ENCODE measurements around the gene TMEM170A.

DNA sequence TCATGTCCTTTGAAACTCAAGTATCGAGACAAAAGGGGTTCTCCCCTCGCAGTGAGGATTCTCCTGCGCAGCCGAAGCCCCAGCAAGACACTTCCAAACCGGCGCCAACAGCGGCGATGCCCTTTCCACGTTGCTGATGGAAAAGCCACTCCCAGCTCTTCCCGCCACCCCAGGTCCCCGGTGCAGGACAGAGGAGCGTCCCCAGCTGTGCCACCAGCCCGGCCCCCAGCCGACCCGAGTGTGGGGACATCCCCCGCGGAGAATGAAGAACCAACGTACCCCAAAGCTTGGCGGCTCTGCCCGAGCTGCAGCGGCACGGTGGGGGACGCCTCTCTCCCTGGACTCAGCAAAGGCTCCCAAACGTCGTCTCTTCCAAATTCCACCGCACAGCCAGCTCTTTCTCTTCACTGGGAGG lies 30.2 kb upstream of the TMEM170A start:
- no peak for TF ChIP-seq CTCF (conservative IDR thresholded peaks at IDR 0.05)
- TF ChIP-seq EZH2 (IDR thresholded peaks at IDR 0.05; ENCODE audit: low read depth) = no peak
